DND-41 (cell line): ENCODE data around the gene NSUN5.

Experiments used
- ATAC-seq: fragments of 200-7000 bp; cut with Tn5 transposase; 3 replicates; pipeline ENCODE4 v1.9.1; 2021; ENCODE audit warnings: low read depth; ENCODE audit not compliant: insufficient read depth
- DNase-seq: peaks from one replicate; pipeline ENCODE4 v3.0.0-alpha.2; 2020
- H2AFZ ChIP-seq: 2 replicates; pipeline ENCODE4 v1.6.0; 2012; ENCODE audit warnings: low read depth, low read length
- H3K27ac ChIP-seq: 2 replicates; pipeline ENCODE4 v1.5.1; 2012; ENCODE audit warnings: low read length, inconsistent platforms
- H3K27me3 ChIP-seq: fragments of 200-600 bp; sonication (generic); 2 replicates; pipeline ENCODE4 v1.6.0; 2012; ENCODE audit warnings: low read length, mild to moderate bottlenecking, inconsistent platforms; ENCODE audit not compliant: insufficient read depth, poor library complexity
- H3K36me3 ChIP-seq: 2 replicates; pipeline ENCODE4 v1.5.1; 2012; ENCODE audit warnings: low read length, inconsistent platforms; ENCODE audit not compliant: insufficient read depth
- H3K4me1 ChIP-seq: 2 replicates; pipeline ENCODE4 v1.5.1; 2012; ENCODE audit warnings: mild to moderate bottlenecking, low read length; ENCODE audit not compliant: insufficient read depth
- H3K4me2 ChIP-seq: 2 replicates; pipeline ENCODE4 v1.6.0; 2012; ENCODE audit warnings: mild to moderate bottlenecking, moderate library complexity, low read length, inconsistent platforms; ENCODE audit not compliant: insufficient read depth
- H3K4me3 ChIP-seq, 2 experiments: fragments of 200-600 bp in 1 of 2; shearing (Covaris generic) in 1 of 2; 2 replicates each; pipeline ENCODE4 v1.5.1; 2012 to 2016; ENCODE audit warnings: inconsistent platforms in 2 of 2, low read length in 2 of 2, mild to moderate bottlenecking in 2 of 2, low read depth in 1 of 2, moderate library complexity in 1 of 2
- H3K79me2 ChIP-seq: 2 replicates; pipeline ENCODE4 v1.6.0; 2012; ENCODE audit warnings: low read length, inconsistent platforms; ENCODE audit not compliant: insufficient read depth
- H3K9ac ChIP-seq: 2 replicates; pipeline ENCODE4 v1.6.0; 2012; ENCODE audit warnings: low read depth, mild to moderate bottlenecking, inconsistent platforms, low read length, moderate library complexity
- H3K9me3 ChIP-seq: 2 replicates; pipeline ENCODE4 v1.5.1; 2012; ENCODE audit warnings: low read length, moderate library complexity, mild to moderate bottlenecking, inconsistent platforms; ENCODE audit not compliant: insufficient read depth, severe bottlenecking
- H4K20me1 ChIP-seq: 2 replicates; pipeline ENCODE4 v1.6.0; 2012; ENCODE audit warnings: low read length; ENCODE audit not compliant: insufficient read depth
- EZH2 ChIP-seq: IDR thresholded peaks from 3 replicates; pipeline ENCODE4 v1.6.1; 2012; ENCODE audit warnings: borderline replicate concordance, low read depth, mild to moderate bottlenecking, moderate library complexity, low read length, inconsistent platforms; ENCODE audit not compliant: severe bottlenecking
- TF ChIP-seq, protein P1 (sequence below): IDR thresholded peaks from 2 replicates; pipeline ENCODE4 v1.5.1; 2012; ENCODE audit warnings: borderline replicate concordance, low read length, moderate library complexity, mild to moderate bottlenecking; ENCODE audit not compliant: poor library complexity, severe bottlenecking; ENCODE audit errors: extremely low read depth

Gene NSUN5

DNA sequence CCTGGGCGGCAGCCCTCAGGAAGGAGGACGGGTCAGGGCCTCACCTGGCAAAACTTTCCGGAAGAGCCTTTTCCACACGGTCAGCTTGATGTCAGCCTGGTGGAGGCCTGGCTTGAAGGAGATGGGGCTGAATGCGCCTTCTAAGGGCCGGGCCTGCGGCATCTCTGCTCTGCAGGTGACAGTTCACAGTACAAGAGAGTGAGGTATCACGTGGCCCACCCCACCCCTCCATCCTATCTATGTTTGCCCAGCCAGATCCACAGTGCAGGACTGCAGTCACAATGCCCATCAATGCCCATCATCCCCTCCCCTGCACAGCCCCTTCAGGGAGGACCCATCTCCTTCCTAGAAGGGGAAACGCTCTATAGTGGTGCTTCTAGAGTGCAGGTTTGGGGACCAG, 7.9 kb upstream of the NSUN5 start:
- Histone ChIP-seq H3K27ac (no peak overlapping the region), H3K79me2 (no peaks in the 10 kb centered on the region), H3K36me3 (no peaks in the 10 kb centered on the region), H4K20me1 (no peaks in the 10 kb centered on the region), H3K4me3 (no peak overlapping the region), H3K27me3 (no peaks in the 10 kb centered on the region), H2AFZ (no peak overlapping the region), H3K4me1 (no peaks in the 10 kb centered on the region), H3K9me3 (no peaks in the 10 kb centered on the region), H3K9ac (no peak overlapping the region), H3K4me2 (no peak overlapping the region)
- DNase-seq = no peak
- no peak for TF ChIP-seq EZH2
- TF ChIP-seq, protein P1, sequence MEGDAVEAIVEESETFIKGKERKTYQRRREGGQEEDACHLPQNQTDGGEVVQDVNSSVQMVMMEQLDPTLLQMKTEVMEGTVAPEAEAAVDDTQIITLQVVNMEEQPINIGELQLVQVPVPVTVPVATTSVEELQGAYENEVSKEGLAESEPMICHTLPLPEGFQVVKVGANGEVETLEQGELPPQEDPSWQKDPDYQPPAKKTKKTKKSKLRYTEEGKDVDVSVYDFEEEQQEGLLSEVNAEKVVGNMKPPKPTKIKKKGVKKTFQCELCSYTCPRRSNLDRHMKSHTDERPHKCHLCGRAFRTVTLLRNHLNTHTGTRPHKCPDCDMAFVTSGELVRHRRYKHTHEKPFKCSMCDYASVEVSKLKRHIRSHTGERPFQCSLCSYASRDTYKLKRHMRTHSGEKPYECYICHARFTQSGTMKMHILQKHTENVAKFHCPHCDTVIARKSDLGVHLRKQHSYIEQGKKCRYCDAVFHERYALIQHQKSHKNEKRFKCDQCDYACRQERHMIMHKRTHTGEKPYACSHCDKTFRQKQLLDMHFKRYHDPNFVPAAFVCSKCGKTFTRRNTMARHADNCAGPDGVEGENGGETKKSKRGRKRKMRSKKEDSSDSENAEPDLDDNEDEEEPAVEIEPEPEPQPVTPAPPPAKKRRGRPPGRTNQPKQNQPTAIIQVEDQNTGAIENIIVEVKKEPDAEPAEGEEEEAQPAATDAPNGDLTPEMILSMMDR = no peak
- ATAC-seq = no peak

DNA sequence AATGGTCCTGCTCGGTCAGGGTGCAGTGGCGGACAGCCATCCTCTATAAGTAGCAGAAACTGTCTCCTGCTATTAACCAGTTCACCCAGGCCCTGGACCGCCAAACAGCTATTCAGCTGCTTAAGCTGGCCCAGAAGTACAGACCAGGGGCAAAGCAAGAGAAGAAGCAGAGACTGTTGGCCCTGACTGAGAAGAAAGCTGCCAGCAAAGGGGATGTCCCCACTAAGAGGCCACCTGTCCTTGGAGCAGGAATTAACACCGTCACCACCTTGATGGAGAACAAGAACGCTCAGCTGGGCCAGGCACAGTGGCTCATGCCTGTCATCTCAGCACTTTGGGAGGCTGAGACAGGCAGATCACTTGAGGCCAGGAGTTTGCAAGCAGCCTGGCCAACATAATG, 5.6 kb upstream of the NSUN5 start:
- no peak overlapping the region for H2AFZ ChIP-seq
- DNase-seq (no peak), ATAC-seq (no peak)
- no peaks in the 10 kb centered on the region for H3K36me3 ChIP-seq
- H3K9me3 ChIP-seq = no peaks in the 10 kb centered on the region
- TF ChIP-seq, protein P1 = no peak
- TF ChIP-seq EZH2 = no peak
- no peaks in the 10 kb centered on the region for H3K27me3 ChIP-seq
- H3K4me1 ChIP-seq = peaks cover 6% of the 10 kb centered on the region
- H3K9ac ChIP-seq = no peak overlapping the region
- H3K4me2 ChIP-seq = no peak overlapping the region
- H3K79me2 ChIP-seq = peaks cover 2% of the 10 kb centered on the region; the same call in 1 of the 2 replicates
- no peaks in the 10 kb centered on the region for H4K20me1 ChIP-seq
- no peak overlapping the region for H3K4me3 ChIP-seq
- H3K27ac ChIP-seq = no peak overlapping the region

DNA sequence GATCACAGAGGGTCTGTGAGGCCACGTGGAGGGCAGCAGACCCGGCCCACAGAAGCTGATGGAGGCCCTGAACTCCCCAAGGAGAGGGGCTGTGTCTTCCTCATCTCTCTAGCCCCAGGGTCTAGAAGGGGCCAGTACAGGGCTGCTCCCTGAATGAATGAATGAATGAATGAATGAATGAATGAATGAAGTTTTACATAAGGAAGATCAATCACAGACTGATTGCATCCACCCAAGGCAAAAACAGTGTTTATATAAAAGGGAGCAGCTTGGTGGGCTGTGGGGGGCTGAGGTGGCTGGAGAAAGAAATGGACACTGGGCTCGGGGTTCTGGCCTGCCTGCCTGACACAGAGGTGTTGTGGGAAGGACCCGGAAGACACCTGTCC, 4.9 kb upstream of the NSUN5 start:
- TF ChIP-seq, protein P1 = no peak
- TF ChIP-seq EZH2 = no peak
- Histone ChIP-seq H3K36me3 (no peaks in the 10 kb centered on the region; the same call in 1 of the 2 replicates), H3K27ac (no peak overlapping the region), H3K4me2 (no peak overlapping the region), H3K27me3 (no peaks in the 10 kb centered on the region), H3K9me3 (no peaks in the 10 kb centered on the region), H3K4me1 (peaks cover 12% of the 10 kb centered on the region), H2AFZ (no peak overlapping the region), H4K20me1 (no peaks in the 10 kb centered on the region), H3K9ac (no peak overlapping the region), H3K79me2 (peaks cover 9% of the 10 kb centered on the region), H3K4me3 (no peak overlapping the region)
- DNase-seq = no peak
- ATAC-seq = no peak
